ENCODE results near the gene ZNF844. TPM values are rescaled to one million over a fixed set of nuclear protein-coding genes. Genes with fewer than 3 reads are reported as not detected.

ZNF844 gene
- polyA plus RNA-seq, 1 donor from 2014 or later: 11.1 TPM

GRCh38 chr19:12085074-12085818 lies 20.7 kb downstream of the ZNF844 start:
- H3K27me3 ChIP-seq (ENCODE audit: insufficient read depth, low read depth, low read length): no peaks in the 10 kb centered on the region
- no peak overlapping the region for H3K9ac ChIP-seq (ENCODE audit: low read length)
- H3K27ac ChIP-seq (ENCODE audit: low read length): no peak overlapping the region
- no peaks in the 10 kb centered on the region for H4K20me1 ChIP-seq (ENCODE audit: insufficient read depth)
- H3K36me3 ChIP-seq (ENCODE audit: insufficient read depth, low read length): peaks cover 9% of the 10 kb centered on the region
- no peaks in the 10 kb centered on the region for H3K9me2 ChIP-seq (ENCODE audit: insufficient read depth, low read length)
- no peaks in the 10 kb centered on the region for H3K79me2 ChIP-seq (replicated peaks; ENCODE audit: insufficient read depth, low read length)
- no peak overlapping the region for H3K4me2 ChIP-seq (ENCODE audit: low read length)
- no peaks in the 10 kb centered on the region for H3K9me3 ChIP-seq (ENCODE audit: low read length)
- no peak overlapping the region for H3K4me3 ChIP-seq (ENCODE audit: low read length)
- TF ChIP-seq CTCF (IDR thresholded peaks at IDR 0.05; ENCODE audit: poor library complexity, severe bottlenecking) (no peak), MXI1 (conservative IDR thresholded peaks at IDR 0.05; ENCODE audit: poor library complexity, severe bottlenecking) (no peak), RAD21 (conservative IDR thresholded peaks at IDR 0.05) (no peak), POLR2AphosphoS5 (IDR thresholded peaks at IDR 0.05) (no peak), EP300 (conservative IDR thresholded peaks at IDR 0.05; ENCODE audit: poor library complexity, severe bottlenecking) (no peak)
- H3F3A ChIP-seq (ENCODE audit: insufficient read depth, low read length, poor library complexity, severe bottlenecking): no peaks in the 10 kb centered on the region
- no peak overlapping the region for H2AFZ ChIP-seq (ENCODE audit: low read depth, low read length)

DNA sequence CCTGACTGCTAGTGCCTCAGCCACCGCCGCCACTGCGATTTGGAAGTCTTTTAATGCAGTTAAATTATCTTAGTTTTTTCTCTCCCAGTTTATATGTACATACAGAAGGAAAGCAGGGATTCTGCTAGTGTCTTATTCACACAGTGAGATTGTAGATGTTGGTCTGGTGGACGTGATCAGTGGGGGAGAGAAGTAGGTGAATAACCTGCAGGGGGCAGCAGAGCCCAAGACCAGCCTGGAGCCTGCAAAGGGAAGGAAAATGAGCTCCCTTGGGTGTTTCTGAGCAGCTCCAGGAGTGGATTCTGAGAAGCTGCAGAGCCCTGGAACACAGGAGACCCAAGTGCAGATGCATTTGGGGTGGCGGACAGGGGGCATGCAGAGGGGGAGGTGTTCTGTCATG lies 26.3 kb downstream of the ZNF844 start:
- no peaks in the 10 kb centered on the region for H3F3A ChIP-seq (ENCODE audit: insufficient read depth, low read length, poor library complexity, severe bottlenecking)
- no peak for TF ChIP-seq POLR2AphosphoS5 (IDR thresholded peaks at IDR 0.05)
- TF ChIP-seq EZH2 (IDR thresholded peaks at IDR 0.05; ENCODE audit: borderline replicate concordance, insufficient read depth, low read length, poor library complexity, severe bottlenecking): no peak
- no peak for TF ChIP-seq MXI1 (conservative IDR thresholded peaks at IDR 0.05; ENCODE audit: poor library complexity, severe bottlenecking)
- TF ChIP-seq, protein P1, sequence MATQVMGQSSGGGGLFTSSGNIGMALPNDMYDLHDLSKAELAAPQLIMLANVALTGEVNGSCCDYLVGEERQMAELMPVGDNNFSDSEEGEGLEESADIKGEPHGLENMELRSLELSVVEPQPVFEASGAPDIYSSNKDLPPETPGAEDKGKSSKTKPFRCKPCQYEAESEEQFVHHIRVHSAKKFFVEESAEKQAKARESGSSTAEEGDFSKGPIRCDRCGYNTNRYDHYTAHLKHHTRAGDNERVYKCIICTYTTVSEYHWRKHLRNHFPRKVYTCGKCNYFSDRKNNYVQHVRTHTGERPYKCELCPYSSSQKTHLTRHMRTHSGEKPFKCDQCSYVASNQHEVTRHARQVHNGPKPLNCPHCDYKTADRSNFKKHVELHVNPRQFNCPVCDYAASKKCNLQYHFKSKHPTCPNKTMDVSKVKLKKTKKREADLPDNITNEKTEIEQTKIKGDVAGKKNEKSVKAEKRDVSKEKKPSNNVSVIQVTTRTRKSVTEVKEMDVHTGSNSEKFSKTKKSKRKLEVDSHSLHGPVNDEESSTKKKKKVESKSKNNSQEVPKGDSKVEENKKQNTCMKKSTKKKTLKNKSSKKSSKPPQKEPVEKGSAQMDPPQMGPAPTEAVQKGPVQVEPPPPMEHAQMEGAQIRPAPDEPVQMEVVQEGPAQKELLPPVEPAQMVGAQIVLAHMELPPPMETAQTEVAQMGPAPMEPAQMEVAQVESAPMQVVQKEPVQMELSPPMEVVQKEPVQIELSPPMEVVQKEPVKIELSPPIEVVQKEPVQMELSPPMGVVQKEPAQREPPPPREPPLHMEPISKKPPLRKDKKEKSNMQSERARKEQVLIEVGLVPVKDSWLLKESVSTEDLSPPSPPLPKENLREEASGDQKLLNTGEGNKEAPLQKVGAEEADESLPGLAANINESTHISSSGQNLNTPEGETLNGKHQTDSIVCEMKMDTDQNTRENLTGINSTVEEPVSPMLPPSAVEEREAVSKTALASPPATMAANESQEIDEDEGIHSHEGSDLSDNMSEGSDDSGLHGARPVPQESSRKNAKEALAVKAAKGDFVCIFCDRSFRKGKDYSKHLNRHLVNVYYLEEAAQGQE (IDR thresholded peaks at IDR 0.05; ENCODE audit: borderline replicate concordance): no peak
- no peak for TF ChIP-seq TAF1 (IDR thresholded peaks at IDR 0.05; ENCODE audit: low read depth)
- TF ChIP-seq EP300 (conservative IDR thresholded peaks at IDR 0.05; ENCODE audit: poor library complexity, severe bottlenecking): no peak
- peak; percentile 69 for TF ChIP-seq CTCF (IDR thresholded peaks at IDR 0.05; ENCODE audit: poor library complexity, severe bottlenecking)
- peak; percentile 66 for TF ChIP-seq SMC3 (conservative IDR thresholded peaks at IDR 0.05; ENCODE audit: poor library complexity)
- peak; percentile 72 for TF ChIP-seq RAD21 (conservative IDR thresholded peaks at IDR 0.05)
- H3K79me2 ChIP-seq (replicated peaks; ENCODE audit: insufficient read depth, low read length): no peaks in the 10 kb centered on the region
- no peak overlapping the region for H2AFZ ChIP-seq (ENCODE audit: low read depth, low read length)
- no peaks in the 10 kb centered on the region for H3K9me2 ChIP-seq (ENCODE audit: insufficient read depth, low read length)
- H3K9me3 ChIP-seq (ENCODE audit: low read length): no peaks in the 10 kb centered on the region
- H3K36me3 ChIP-seq (ENCODE audit: insufficient read depth, low read length): no peaks in the 10 kb centered on the region
- H4K20me1 ChIP-seq (ENCODE audit: insufficient read depth): no peaks in the 10 kb centered on the region
- H3K9ac ChIP-seq (ENCODE audit: low read length): no peak overlapping the region
- no peaks in the 10 kb centered on the region for H3K27me3 ChIP-seq (ENCODE audit: insufficient read depth, low read depth, low read length)
- no peak overlapping the region for H3K4me2 ChIP-seq (ENCODE audit: low read length)
- H3K27ac ChIP-seq (ENCODE audit: low read length): no peak overlapping the region
- no peak overlapping the region for H3K4me3 ChIP-seq (ENCODE audit: low read length)

All from neural cell (in vitro differentiated cells).